Measurements from ENCODE around the gene DLG1. TPM values are rescaled to one million over a fixed set of nuclear protein-coding genes. Genes with fewer than 3 reads are reported as not detected.

DLG1 gene
- total RNA-seq, 2 donors from 2014 or later = 59.0 to 98.2 TPM

- H3K36me3 ChIP-seq = no peaks in the 10 kb centered on the region
- intact Hi-C loops (cut with DNase I) = no loop called here
These were observed 193.7 kb downstream of the DLG1 start for GRCh38 chr3:197104738-197105137.

DNA sequence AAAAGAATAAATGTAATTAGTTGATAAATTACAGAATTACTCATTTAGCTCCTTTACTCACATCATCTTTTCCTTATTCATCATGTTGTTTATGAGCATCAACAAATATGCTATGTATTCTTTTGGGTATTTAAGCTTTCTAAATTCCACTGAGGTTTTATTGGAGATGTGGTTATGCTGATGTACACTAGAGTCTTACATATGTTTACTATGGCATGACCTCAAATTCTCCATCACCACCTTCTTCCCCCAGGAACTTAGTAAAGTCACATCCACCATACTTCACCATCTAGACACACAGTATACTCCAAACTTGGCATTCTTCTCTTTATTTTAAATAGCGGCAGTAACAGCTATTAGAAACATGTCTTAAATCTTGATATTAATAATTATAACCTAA lies 194.6 kb downstream of the DLG1 start:
- no peaks in the 10 kb centered on the region for H3K36me3 ChIP-seq
- H3K27me3 ChIP-seq (replicated peaks; ENCODE audit: insufficient read depth) = no peaks in the 10 kb centered on the region
- DNase-seq (ENCODE audit: low spot score) = no peak
- no peak overlapping the region for H3K4me3 ChIP-seq
- H3K27ac ChIP-seq = no peak overlapping the region
- no peaks in the 10 kb centered on the region for H3K9me3 ChIP-seq
- TF ChIP-seq CTCF (IDR thresholded peaks at IDR 0.05) = no peak
- no peak for TF ChIP-seq POLR2AphosphoS5 (IDR thresholded peaks at IDR 0.05)
- TF ChIP-seq POLR2A (IDR thresholded peaks at IDR 0.05) = no peak
- intact Hi-C loops (cut with DNase I) = no loop called here
- H3K4me1 ChIP-seq (replicated peaks) = no peaks in the 10 kb centered on the region
- 77% methylated on average over 1 of the region's 1 CpG for WGBS

More at GRCh38 chr3:197104738-197105137, 193.7 kb downstream of the DLG1 start:
- no peak for DNase-seq (ENCODE audit: low spot score)
- TF ChIP-seq POLR2AphosphoS5 (IDR thresholded peaks at IDR 0.05) (no peak), POLR2A (IDR thresholded peaks at IDR 0.05) (no peak), CTCF (IDR thresholded peaks at IDR 0.05) (no peak)
- no peak overlapping the region for H3K27ac ChIP-seq
- no peaks in the 10 kb centered on the region for H3K9me3 ChIP-seq
- H3K4me1 ChIP-seq (replicated peaks) = no peaks in the 10 kb centered on the region
- no peaks in the 10 kb centered on the region for H3K27me3 ChIP-seq (replicated peaks; ENCODE audit: insufficient read depth)
- 75% methylated on average over 1 of the region's 1 CpG for WGBS
- H3K4me3 ChIP-seq = no peak overlapping the region

GRCh38 chr3:197093871-197094270 lies 204.5 kb downstream of the DLG1 start:
- H3K9me3 ChIP-seq = no peaks in the 10 kb centered on the region
- intact Hi-C loops (cut with DNase I) = no loop called here
- WGBS = 90% methylated on average over 1 of the region's 1 CpG
- H3K4me1 ChIP-seq (replicated peaks) = no peaks in the 10 kb centered on the region
- no peak overlapping the region for H3K4me3 ChIP-seq
- no peaks in the 10 kb centered on the region for H3K27me3 ChIP-seq (replicated peaks; ENCODE audit: insufficient read depth)
- no peaks in the 10 kb centered on the region for H3K36me3 ChIP-seq
- TF ChIP-seq POLR2AphosphoS5 (IDR thresholded peaks at IDR 0.05) = no peak
- no peak for TF ChIP-seq POLR2A (IDR thresholded peaks at IDR 0.05)
- TF ChIP-seq CTCF (IDR thresholded peaks at IDR 0.05) = no peak
- no peak overlapping the region for H3K27ac ChIP-seq
- no peak for DNase-seq (ENCODE audit: low spot score)

- Histone ChIP-seq H3K9me3 (no peaks in the 10 kb centered on the region), H3K27me3 (replicated peaks; ENCODE audit: insufficient read depth) (no peaks in the 10 kb centered on the region), H3K4me3 (no peak overlapping the region), H3K27ac (no peak overlapping the region), H3K36me3 (no peaks in the 10 kb centered on the region), H3K4me1 (replicated peaks) (no peaks in the 10 kb centered on the region)
- no peak for DNase-seq (ENCODE audit: low spot score)
- TF ChIP-seq CTCF (IDR thresholded peaks at IDR 0.05) = no peak
- TF ChIP-seq POLR2AphosphoS5 (IDR thresholded peaks at IDR 0.05) = no peak
- TF ChIP-seq POLR2A (IDR thresholded peaks at IDR 0.05) = no peak
- intact Hi-C loops (cut with DNase I) = no loop called here
- WGBS = 80% methylated on average over 3 of the region's 3 CpGs
These were observed 210.0 kb downstream of the DLG1 start for GRCh38 chr3:197088370-197088769.

- Histone ChIP-seq H3K4me3 (no peak overlapping the region), H3K36me3 (no peaks in the 10 kb centered on the region), H3K27ac (no peak overlapping the region), H3K9me3 (no peaks in the 10 kb centered on the region), H3K4me1 (replicated peaks) (no peaks in the 10 kb centered on the region), H3K27me3 (replicated peaks; ENCODE audit: insufficient read depth) (no peaks in the 10 kb centered on the region)
- 91% methylated on average over 4 of the region's 4 CpGs for whole genome bisulfite sequencing
- DNase-seq (ENCODE audit: low spot score) = no peak
- TF ChIP-seq POLR2A (IDR thresholded peaks at IDR 0.05) (no peak), CTCF (IDR thresholded peaks at IDR 0.05) (no peak), POLR2AphosphoS5 (IDR thresholded peaks at IDR 0.05) (no peak)
- intact Hi-C loops (cut with DNase I) = no loop called here
These were observed 213.3 kb downstream of the DLG1 start for GRCh38 chr3:197085137-197085536.
